AG08396 (cell line): ENCODE data around the gene SHROOM2.
A peak's percentile ranks its signal among the peaks of the same experiment; 100 is the strongest.

Experiments
- DNase-seq: peaks from one replicate; pipeline ENCODE4 v3.0.0; 2012; ENCODE audit warnings: low spot score, mixed read lengths

SHROOM2 gene

DNA sequence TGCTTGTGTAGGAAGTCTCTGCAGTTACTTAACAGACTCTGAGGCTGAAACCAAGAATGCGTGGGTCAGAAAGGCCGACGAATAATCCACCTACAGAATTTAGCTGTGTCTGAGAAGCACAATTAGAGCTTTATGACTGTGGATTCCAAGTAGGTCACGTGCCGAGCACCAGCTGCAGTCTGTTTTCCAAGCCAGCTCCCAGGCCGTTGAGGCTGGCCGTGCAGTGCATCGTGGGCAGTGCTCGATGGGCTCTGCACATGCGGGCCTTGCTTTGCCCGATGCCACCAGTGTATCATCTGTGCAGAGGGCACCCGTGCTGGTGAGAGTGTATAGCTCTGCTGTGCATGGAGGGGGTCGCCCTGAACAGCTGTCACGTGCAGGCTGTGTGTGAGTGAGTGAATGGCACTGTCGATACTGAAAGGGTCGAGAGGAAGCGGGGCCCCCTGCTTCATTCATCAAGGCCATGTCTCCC is 113.4 kb downstream of the SHROOM2 start:
- peak; percentile 40 for DNase-seq

DNA sequence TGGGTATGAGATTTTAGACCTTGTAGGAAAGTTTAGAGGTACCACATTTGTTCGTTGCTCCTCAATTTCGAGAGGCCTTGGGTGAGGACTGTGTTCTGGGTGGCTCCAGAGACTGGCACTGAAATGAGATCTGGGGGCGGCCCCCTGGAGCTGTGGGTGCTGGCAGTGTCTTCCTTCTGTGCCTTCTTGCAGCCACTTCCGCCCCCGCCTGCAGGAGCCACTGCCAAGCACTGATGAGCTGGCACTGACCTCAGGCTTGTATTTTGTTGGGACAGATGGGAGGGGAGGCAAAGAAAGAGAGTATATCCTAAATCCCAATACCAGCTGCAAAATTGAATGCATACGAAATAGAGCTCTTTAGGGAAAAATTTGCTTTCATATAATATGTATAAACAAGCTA is 116.4 kb downstream of the SHROOM2 start:
- DNase-seq: no peak

DNA sequence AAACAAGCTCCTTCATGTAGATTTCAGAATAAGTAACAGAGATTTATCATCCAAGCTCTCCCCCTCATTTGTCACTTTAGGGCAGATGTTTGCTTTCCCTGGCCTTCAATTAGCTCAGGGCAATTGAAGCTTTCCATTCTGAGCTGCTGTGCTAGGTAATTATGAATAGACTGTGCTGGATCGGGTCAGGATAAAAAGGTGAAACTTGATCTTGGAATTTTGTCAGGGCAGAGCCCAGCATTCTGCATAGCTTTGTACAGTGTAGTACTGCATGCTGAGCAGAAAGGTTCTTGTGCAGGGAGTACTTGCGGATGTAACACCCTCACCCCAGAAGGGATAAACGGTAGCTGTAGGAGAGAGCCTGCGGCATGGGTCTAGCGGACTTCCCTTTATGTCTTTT is 116.9 kb downstream of the SHROOM2 start:
- DNase-seq: no peak

DNA sequence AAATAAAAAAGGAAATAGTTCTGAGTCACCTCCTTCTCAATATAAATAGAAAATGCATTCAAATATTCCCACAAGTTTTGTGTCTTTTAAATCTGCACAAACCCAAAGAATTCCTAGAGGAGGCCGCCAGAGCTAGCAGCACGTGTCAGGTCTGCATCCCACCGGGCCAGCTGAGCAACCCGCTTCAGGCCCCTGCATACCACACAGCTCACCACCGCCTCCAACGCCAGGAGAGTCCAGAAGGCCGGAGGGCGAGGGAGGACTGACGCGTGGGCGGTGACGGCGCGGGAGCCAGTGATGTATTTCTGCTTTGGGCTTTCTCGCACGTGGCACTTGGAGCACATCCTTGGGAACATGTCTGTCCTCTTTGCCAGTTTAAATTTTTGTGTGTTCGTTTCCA is 119.1 kb downstream of the SHROOM2 start:
- no peak for DNase-seq

GRCh38 chrX:9905721-9906120 is 119.5 kb downstream of the SHROOM2 start:
- DNase-seq: no peak

DNA sequence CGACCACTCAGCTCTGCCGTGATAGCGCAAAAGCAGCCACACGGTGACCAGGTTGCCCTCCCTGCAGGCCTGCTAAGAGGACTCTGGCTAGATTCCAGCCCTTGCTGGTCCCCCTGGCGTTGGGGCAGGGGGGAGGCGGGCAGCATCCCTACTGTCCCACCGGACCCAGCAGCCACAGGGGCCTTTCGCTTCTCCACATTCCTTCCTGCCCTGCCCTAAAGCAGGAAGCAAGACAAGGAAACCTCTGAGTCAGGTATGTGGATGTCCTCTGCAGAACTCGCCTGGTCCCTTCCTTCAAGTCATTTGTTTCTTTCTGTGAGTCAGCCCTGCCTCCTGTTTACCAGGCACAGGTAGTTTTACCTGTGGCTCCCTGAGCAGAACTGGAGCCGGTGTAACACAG is 120.7 kb downstream of the SHROOM2 start:
- no peak for DNase-seq

DNA sequence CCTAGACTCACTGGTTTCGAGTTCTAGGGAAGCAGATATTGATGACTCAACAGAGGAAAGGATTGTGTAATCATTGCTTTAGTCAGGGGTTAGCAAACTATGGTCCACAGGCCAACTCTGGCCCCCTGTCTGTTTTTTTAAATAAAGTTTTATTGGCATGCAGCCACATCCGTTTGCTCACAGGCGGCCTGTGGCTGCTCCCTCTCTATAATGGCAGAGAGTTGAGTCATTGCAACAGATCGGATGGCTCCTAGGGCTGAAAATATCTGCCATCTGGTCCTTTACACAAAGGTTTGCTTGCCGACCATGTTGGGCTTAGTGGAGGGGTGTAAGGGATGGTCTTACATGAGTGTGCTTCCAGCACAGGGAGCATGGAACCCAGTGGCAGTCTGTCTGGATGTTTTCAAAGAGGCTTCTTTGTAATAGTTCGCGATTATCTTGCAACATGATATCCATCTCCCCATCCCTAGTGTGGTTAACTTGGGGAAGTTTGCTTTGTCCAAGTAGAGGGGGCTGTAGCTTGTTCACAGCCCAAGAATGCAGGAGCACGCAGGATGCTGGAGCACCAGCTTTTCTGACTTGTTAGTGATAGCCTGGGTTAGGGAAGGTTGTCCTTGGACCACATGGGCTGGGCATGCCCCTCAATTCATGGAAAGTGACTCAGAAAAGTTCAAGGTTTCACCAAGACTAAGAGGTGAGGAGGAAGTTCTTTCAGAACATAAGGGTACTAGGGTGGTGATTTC is 121.6 kb downstream of the SHROOM2 start:
- no peak for DNase-seq

GRCh38 chrX:9909254-9909653 is 123.0 kb downstream of the SHROOM2 start:
- DNase-seq: no peak

GRCh38 chrX:9911487-9911886 is 125.3 kb downstream of the SHROOM2 start:
- DNase-seq: no peak

DNA sequence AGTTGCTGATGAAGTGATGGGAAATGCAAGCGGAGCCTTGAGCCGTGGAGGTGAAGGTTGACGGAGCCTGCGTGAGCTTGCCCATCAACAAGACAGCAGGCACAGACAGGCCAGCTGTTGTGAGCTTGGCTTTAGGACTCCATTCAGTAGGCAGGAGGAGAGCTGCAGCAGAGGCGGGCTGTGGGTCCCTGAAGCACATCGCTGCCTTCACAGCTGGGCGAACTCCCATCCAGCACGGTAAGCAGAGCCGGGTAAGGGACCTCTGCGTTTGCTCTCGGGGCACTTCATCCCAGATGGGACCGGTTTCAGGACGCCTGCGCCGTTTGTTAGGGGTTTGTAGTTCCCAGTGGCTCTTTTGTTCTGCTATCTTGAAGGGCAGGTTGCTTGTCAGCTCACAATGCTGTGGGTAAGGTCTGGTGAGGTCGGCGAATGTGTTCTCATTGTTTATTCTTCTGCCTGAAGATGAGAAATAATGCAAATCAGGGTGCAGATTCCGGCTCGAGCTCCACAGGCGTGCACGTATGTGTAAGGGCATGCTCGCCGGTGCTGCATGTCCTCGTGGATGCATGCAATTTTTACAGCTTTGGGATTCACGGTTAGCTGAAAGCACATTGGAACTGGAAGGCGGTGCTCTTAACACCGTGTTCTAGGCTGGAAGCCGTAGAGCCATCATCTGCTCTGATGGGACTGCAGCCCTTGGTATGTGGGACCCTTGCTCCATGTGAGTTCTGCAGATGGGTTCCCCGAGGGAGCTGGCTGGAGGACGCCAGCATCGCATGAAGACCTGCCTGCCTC is 126.3 kb downstream of the SHROOM2 start:
- no peak for DNase-seq

DNA sequence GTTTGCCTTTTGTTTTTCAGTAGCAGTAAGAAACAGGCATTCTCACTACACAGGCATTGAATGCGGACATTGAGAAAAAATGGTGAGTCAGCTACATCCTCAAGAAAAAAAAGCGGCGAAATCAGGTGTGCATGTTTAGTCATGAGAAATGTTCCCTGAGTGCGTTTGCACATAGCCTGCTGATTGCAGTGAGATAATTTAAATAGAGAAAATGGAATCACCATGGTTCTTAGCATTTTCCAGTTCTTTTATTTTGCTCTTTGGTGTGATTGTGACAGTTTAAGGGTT is 126.9 kb downstream of the SHROOM2 start:
- DNase-seq: no peak

DNA sequence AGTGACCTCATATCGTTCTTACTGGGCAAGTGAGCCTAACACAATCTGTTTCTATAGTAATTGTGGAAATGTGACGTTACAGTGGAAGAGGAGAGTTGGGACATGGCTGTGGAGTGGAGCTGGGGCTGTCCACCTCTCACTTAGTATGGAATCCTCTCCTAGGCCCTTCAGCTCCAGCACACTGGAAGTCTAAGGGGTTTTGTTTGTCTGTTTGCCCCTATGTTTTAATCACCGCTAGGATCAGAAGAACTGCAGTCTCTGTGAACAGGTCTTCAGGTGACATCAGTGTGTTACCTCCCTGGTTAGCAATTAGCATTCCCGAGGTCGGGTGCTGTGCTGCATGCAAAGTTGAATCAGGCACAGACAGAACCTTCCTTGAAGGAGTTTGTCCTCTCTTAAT is 131.6 kb downstream of the SHROOM2 start:
- DNase-seq: no peak

DNA sequence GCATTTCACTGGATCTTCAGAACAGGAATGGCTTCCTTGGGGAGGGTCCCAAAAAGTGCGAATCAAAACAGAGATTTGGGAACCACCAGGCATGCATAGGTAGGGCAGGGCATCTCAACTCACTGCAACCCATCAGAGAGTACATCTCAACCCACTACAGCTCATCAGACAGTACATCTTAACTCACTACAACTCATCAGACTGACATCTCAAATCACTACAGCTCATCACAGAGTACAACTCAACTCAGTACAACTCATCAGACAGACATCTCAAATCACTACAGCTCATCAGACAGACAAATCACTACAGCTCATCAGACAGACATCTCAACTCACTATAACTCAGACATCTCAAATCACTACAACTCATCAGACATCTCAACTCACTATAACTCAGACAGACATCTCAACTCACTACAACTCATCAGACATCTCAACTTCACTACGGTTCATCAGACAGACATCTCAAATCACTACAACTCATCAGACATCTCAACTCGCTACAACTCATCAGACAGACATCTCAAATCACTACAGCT is 133.5 kb downstream of the SHROOM2 start:
- no peak for DNase-seq

- no peak for DNase-seq
These were observed 135.2 kb downstream of the SHROOM2 start for GRCh38 chrX:9921407-9921806.

DNA sequence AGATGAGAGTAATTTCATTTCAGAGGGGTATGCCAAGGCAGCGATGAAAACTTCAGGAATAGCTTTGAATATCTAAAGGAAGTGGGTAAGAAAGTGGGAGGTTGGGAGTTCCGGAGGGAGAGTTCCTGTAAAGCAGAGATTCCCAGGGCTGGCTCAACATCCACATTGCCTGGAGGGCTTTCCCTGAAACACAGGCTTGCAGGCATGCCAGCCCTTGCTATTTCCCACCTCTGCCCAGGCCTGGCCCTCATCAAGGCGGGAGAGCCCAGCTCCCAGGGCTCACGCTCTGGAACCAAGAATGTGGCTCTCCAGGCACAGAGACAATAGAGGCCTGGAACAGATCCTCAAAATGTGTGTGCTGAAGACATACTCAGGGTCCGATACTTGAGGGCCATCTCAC is 137.1 kb downstream of the SHROOM2 start:
- no peak for DNase-seq

GRCh38 chrX:9926002-9926401 is 139.8 kb downstream of the SHROOM2 start:
- no peak for DNase-seq

- no peak for DNase-seq
These were observed 141.7 kb downstream of the SHROOM2 start for GRCh38 chrX:9927698-9928482.

GRCh38 chrX:9935436-9935835 is 149.2 kb downstream of the SHROOM2 start:
- DNase-seq: no peak

DNA sequence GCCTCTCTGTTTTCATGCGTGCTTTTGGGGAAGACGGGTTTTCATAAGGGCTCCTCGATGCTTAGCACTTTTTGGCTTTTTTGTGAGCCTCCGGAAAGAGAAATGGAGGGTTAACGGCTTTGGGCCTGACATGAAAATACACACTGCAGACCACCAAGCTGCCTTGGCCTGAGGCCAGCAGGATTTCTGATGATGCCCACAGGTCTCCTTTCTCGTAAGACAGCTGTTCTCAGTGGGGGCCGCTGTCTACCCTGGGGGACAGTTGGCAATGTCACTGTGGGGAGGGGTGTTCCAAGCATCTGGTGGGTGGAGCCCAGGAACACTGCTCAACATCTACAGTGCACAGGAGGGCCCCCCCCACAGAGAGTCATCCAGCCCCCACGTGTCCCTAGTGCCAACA is 151.5 kb downstream of the SHROOM2 start:
- DNase-seq: no peak

DNA sequence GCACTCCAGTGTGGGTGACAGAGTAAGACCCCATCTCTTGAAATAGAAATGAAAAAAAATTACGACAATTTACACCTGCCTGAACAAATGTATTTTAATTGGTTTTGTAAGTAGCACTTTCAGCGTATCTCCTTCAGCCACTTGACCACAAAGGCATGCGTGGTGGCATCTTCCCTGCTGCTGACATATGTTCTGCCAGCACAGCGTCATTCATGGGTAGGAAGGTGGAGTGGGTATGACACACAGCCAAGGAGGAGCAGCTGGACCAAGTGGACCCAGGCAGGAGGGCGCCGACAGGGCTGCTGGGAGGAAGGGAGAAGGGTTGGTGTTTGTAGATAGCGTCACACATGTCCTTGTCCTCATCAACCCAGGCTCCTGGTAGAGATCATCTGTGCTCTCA is 152.3 kb downstream of the SHROOM2 start:
- no peak for DNase-seq

GRCh38 chrX:9940421-9940820 is 154.2 kb downstream of the SHROOM2 start:
- peak; percentile 31 for DNase-seq

GRCh38 chrX:9942086-9942485 is 155.9 kb downstream of the SHROOM2 start:
- DNase-seq: no peak

GRCh38 chrX:9943420-9943819 is 157.2 kb downstream of the SHROOM2 start:
- no peak for DNase-seq
